Kidney epithelial cell (primary cell): ENCODE results near the gene SETBP1. TPM values are rescaled to one million over a fixed set of nuclear protein-coding genes. Genes with fewer than 3 reads are reported as not detected.

Experiments used
- DNase-seq: peaks from one replicate; pipeline ENCODE4 v3.0.0-alpha.2; 2010; ENCODE audit warnings: low read depth
- H3K27me3 ChIP-seq: 2 replicates; pipeline ENCODE4 v1.6.0; 2011; ENCODE audit warnings: low read length; ENCODE audit not compliant: control insufficient read depth, insufficient read depth
- H3K36me3 ChIP-seq: 2 replicates; pipeline ENCODE4 v1.5.1; 2011; ENCODE audit warnings: low read length; ENCODE audit not compliant: control insufficient read depth, insufficient read depth
- H3K4me3 ChIP-seq: 2 replicates; pipeline ENCODE4 v1.5.1; 2011; ENCODE audit warnings: low read depth, mild to moderate bottlenecking, control low read depth, low read length
- CTCF ChIP-seq: IDR thresholded peaks from 2 replicates; pipeline ENCODE4 v1.5.1; 2011; ENCODE audit warnings: mild to moderate bottlenecking, moderate library complexity, low read length, control low read depth, inconsistent platforms; ENCODE audit not compliant: insufficient read depth, poor library complexity, severe bottlenecking
- total RNA-seq: library from RNA; depleted of rRNA; stranded (reverse); fragments of >200 nt; gene quantifications from 2 replicates; pipeline ENCODE4 v1.2.3, GENCODE V29; 2015

Gene SETBP1
- total RNA-seq, 1 donor from 2014 or later = 2.9 TPM

GRCh38 chr18:44732599-44732998 is 51.9 kb downstream of the SETBP1 start:
- Histone ChIP-seq H3K4me3 (no peak overlapping the region), H3K27me3 (no peaks in the 10 kb centered on the region), H3K36me3 (no peaks in the 10 kb centered on the region)
- no peak for DNase-seq
- no peak for TF ChIP-seq CTCF

GRCh38 chr18:44733069-44733753 is 52.5 kb downstream of the SETBP1 start:
- no peaks in the 10 kb centered on the region for H3K27me3 ChIP-seq
- DNase-seq = peak; percentile 87

DNA sequence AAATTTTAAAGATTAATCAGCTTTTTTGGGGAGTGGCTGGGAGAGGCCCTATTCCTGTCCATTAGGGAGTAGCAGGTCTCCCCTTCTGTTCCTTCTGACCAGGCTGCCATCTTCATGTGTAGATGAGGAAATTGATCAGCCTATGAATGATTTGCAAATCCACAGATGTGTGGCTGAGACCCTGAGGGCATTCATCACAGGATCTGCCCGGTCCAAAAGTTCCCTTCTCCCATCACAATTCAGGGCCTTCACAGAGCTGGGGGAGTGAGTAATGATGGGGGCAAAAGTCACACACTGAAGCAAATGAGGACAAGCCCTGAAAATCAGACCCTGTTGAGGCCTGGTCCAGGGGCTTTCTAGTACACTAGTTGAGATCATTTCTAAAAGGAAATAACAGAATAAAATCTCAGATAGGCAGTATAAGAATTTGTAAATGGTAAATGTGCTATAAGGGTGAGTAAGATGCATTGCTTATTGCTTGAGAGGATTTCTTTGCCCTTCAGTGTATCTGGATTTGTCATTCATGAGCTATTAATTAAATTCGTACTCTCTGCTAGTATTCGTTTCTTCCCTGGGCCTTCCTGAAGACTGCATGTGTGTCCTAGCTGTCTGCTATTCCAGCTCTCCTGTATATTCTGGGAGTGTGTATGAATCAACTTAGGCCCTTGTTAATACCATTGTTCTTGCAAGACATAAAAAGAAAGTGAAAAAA is 53.2 kb downstream of the SETBP1 start:
- H3K4me3 ChIP-seq = no peak overlapping the region
- no peaks in the 10 kb centered on the region for H3K27me3 ChIP-seq
- no peak for DNase-seq
- no peaks in the 10 kb centered on the region for H3K36me3 ChIP-seq
- no peak for TF ChIP-seq CTCF

More at GRCh38 chr18:44733069-44733753, 52.5 kb downstream of the SETBP1 start:
- Histone ChIP-seq H3K36me3 (no peaks in the 10 kb centered on the region), H3K4me3 (no peak overlapping the region)
- no peak for TF ChIP-seq CTCF

- DNase-seq = no peak
- TF ChIP-seq CTCF = no peak
- Histone ChIP-seq H3K27me3 (no peaks in the 10 kb centered on the region), H3K36me3 (no peaks in the 10 kb centered on the region), H3K4me3 (no peak overlapping the region)
Observed at GRCh38 chr18:44735096-44735495, 54.4 kb downstream of the SETBP1 start.

GRCh38 chr18:44736664-44737380 is 56.1 kb downstream of the SETBP1 start:
- Histone ChIP-seq H3K27me3 (no peaks in the 10 kb centered on the region), H3K4me3 (no peak overlapping the region), H3K36me3 (no peaks in the 10 kb centered on the region)
- TF ChIP-seq CTCF = no peak
- no peak for DNase-seq
